GM12801 (cell line): Measurements from ENCODE around the gene CYBC1.

ENCODE experiments used
- TF ChIP-seq, protein P1 (sequence below): IDR thresholded peaks from one replicate; pipeline ENCODE4 v1.5.1; 2011; ENCODE audit warnings: control low read depth; ENCODE audit not compliant: insufficient read length; ENCODE audit errors: extremely low read depth

CYBC1 gene

DNA sequence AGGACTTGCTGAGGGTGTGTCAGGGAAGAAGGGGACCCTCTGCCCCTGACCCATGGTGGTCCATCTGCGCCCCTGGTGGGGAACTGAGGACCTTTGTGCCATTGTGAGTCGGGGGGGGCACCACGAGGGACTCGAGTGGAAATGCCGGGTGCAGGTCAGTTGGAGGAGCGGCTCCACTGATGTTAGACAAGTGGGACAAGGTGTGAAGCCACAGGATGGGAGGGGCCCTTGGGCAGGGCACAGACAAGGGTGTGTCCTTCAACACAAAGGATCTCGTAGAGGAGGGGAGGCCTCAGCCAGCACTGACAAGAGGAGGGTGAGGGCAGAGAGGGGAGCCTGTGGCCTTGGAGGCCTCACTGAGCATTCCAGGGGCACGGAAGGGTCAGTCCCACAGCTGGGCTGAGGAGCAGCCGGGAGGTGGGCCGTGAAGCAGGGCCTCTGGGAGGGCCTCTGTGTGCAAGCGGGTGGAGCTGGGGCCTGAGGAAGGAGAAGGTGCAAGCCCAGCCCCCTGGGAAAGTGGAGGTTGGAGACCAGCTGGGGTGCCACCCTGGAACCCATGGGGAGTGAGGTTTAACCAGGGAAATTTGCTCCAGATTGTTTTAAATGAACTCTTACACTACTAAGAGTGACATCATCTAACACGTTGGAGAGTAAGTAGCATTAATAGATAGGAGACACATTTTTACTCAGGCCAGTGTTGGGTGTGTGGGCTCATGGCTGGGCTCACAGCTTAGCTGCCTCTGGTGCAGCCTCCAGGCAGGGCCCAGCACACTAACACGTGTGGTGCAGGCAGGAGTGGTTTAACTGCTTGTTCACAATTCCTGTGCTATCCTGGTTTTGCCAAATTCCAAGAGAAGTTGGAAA lies 35.9 kb upstream of the CYBC1 start:
- TF ChIP-seq, protein P1, sequence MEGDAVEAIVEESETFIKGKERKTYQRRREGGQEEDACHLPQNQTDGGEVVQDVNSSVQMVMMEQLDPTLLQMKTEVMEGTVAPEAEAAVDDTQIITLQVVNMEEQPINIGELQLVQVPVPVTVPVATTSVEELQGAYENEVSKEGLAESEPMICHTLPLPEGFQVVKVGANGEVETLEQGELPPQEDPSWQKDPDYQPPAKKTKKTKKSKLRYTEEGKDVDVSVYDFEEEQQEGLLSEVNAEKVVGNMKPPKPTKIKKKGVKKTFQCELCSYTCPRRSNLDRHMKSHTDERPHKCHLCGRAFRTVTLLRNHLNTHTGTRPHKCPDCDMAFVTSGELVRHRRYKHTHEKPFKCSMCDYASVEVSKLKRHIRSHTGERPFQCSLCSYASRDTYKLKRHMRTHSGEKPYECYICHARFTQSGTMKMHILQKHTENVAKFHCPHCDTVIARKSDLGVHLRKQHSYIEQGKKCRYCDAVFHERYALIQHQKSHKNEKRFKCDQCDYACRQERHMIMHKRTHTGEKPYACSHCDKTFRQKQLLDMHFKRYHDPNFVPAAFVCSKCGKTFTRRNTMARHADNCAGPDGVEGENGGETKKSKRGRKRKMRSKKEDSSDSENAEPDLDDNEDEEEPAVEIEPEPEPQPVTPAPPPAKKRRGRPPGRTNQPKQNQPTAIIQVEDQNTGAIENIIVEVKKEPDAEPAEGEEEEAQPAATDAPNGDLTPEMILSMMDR, result no peak

DNA sequence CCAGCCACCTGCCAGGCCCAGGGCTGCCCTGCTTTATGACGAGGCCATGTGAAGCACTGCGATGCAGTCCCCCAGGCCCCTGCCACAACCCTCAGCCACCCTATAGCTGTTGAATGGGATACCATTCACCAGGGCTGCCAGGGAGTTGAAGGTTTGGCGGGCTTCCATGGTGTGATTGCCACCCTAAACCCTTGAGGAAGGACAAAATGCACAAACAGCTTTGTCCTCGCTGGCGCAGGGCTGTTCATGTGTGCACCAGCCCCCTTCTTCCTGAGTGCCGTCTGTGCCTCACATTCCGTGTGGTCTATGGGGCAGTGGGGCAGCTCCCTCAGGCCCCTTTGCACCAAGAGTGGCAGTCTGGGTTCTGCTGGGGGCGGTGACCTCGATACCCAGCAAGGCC lies 33.3 kb upstream of the CYBC1 start:
- TF ChIP-seq, protein P1, result no peak

DNA sequence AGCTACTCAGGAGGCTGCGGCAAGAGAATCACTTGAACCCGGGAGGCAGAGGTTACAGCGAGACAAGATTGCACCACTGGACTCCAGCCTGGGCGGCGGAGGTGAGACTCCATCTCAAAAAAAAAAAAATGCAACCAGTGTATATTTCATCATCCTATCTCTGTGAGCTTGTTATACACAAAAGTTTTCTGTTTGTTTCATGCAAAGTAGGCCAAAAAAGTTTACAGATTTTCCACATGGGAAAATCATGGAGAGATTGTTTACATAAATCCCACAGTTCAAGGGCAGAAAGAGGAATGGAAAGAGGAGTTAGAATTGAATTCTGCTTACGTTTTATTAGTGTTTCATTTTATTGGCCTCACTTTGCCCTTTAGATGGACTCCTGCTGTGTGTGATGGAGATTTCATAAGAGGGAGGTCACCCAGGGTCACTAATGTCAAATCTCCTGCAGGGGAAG lies 32.7 kb upstream of the CYBC1 start:
- TF ChIP-seq, protein P1, result no peak

DNA sequence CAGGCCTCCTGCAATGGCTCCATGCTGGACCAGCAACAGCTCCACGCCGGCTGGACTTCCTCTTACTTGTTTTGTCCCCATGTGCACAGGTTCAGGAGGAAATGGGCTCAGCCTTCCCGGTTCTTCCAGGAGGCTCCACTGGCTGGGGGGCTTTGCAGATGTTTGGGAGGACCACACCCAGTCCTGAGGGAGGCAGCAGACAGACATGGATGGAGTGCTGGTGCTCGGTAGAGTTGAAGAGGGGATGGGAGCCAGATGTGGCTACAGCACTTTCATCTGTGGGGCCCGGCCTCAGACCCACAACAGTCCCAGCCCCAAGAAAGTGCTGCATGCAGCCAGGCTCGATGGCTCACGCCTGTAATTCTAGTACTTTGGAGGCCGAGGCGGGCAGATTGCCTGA lies 29.8 kb upstream of the CYBC1 start:
- TF ChIP-seq, protein P1, result no peak

DNA sequence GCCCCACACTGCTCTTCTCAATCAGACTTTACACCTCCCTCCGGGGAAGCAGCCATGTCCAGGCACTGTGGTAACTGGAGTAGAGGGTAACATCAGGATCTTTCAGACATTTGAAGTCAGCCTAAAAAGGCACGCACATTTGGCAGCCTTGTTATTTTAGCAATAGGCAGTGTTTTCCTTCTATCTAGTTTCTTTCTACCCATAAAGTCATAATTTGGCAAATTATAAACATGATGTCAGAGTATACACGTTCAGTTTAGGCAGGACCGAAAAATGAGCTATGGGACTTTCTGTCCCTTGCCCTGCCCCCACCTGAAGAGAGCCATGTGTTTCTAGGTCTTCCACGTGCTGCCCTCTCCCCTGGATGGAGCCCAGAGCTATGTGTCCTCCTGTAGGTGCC lies 29.1 kb upstream of the CYBC1 start:
- TF ChIP-seq, protein P1, result no peak

DNA sequence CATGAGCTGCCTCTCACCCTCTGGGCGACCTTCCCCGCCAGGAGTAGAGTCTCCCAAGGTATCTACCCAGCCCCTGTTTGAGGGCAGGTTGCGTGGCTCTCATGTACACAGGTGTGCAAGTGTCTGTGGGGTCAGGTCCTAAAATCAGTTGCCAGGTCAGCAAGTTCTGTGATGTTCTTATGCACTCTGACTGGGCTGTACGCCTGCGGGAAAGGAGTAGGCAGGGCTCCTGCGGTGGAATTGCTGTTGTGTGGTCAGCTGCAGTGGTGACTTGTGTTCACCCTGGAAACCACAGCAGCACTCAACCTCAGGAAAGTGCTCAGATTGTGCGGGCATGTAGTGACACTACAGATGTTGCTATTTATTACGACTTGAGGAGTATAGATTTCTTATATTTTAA lies 27.4 kb upstream of the CYBC1 start:
- TF ChIP-seq, protein P1, result no peak

DNA sequence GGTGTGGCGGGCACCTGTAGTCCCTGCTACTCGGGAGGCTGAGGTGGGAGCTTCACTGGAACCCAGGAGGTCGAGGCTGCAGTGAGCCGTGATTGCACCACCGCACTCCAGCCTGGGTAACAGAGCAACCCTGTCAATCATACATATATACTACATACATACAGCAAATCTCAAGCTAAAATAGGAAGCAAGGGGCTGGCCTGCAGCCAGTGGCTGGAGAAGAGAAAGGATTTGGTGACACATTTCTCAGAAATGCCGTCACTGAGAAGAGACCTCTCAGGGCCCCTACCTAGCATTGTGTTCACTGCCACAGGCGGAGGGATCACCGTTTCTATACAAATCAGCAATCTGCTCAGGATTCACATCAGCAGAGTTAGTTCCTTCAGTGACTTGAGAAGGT lies 24.9 kb upstream of the CYBC1 start:
- TF ChIP-seq, protein P1, result no peak
